Measurements from ENCODE around the gene LIN7A. TPM values are rescaled to one million over a fixed set of nuclear protein-coding genes. Genes with fewer than 3 reads are reported as not detected.

Gene LIN7A
- total RNA-seq, 1 donor: 6.5 TPM

GRCh38 chr12:80805106-80805505, 132.6 kb downstream of the LIN7A start:
- TF ChIP-seq CTCF (IDR thresholded peaks at IDR 0.05; ENCODE audit: extremely low read depth, low read depth, low read length): no peak
- Histone ChIP-seq H3K4me3 (ENCODE audit: insufficient read depth, low read length) (no peak overlapping the region), H2AFZ (ENCODE audit: low read length) (no peak overlapping the region), H4K20me1 (ENCODE audit: insufficient read depth, low read length) (no peaks in the 10 kb centered on the region), H3K9me3 (ENCODE audit: low read depth, low read length) (no peaks in the 10 kb centered on the region), H3K36me3 (ENCODE audit: insufficient read depth, low read length) (no peaks in the 10 kb centered on the region), H3K79me2 (ENCODE audit: insufficient read depth, low read length) (no peaks in the 10 kb centered on the region), H3K27ac (ENCODE audit: low read depth, low read length) (no peak overlapping the region), H3K4me1 (ENCODE audit: insufficient read depth, low read length) (no peaks in the 10 kb centered on the region), H3K4me2 (ENCODE audit: insufficient read depth, low read length) (no peak overlapping the region), H3K27me3 (ENCODE audit: insufficient read depth, low read length) (no peaks in the 10 kb centered on the region)
- DNase-seq (ENCODE audit: insufficient read length, low spot score, missing footprints): peak; percentile 63

- Histone ChIP-seq H3K27ac (ENCODE audit: low read depth, low read length) (no peak overlapping the region), H3K4me3 (ENCODE audit: insufficient read depth, low read length) (no peak overlapping the region), H3K27me3 (ENCODE audit: insufficient read depth, low read length) (no peaks in the 10 kb centered on the region), H3K4me2 (ENCODE audit: insufficient read depth, low read length) (no peak overlapping the region), H3K4me1 (ENCODE audit: insufficient read depth, low read length) (no peaks in the 10 kb centered on the region), H2AFZ (ENCODE audit: low read length) (no peak overlapping the region), H3K79me2 (ENCODE audit: insufficient read depth, low read length) (no peaks in the 10 kb centered on the region), H3K9me3 (ENCODE audit: low read depth, low read length) (no peaks in the 10 kb centered on the region), H3K36me3 (ENCODE audit: insufficient read depth, low read length) (no peaks in the 10 kb centered on the region), H4K20me1 (ENCODE audit: insufficient read depth, low read length) (no peaks in the 10 kb centered on the region)
- no peak for DNase-seq (ENCODE audit: insufficient read length, low spot score, missing footprints)
- no peak for TF ChIP-seq CTCF (IDR thresholded peaks at IDR 0.05; ENCODE audit: extremely low read depth, low read depth, low read length)
Measured at GRCh38 chr12:80802652-80803400, 134.9 kb downstream of the LIN7A start.

GRCh38 chr12:80798281-80798680, 139.5 kb downstream of the LIN7A start:
- TF ChIP-seq CTCF (IDR thresholded peaks at IDR 0.05; ENCODE audit: extremely low read depth, low read depth, low read length): no peak
- Histone ChIP-seq H3K27ac (ENCODE audit: low read depth, low read length) (no peak overlapping the region), H3K4me3 (ENCODE audit: insufficient read depth, low read length) (no peak overlapping the region), H3K36me3 (ENCODE audit: insufficient read depth, low read length) (peaks cover 6% of the 10 kb centered on the region), H3K79me2 (ENCODE audit: insufficient read depth, low read length) (no peaks in the 10 kb centered on the region), H3K27me3 (ENCODE audit: insufficient read depth, low read length) (no peaks in the 10 kb centered on the region), H4K20me1 (ENCODE audit: insufficient read depth, low read length) (no peaks in the 10 kb centered on the region), H3K4me2 (ENCODE audit: insufficient read depth, low read length) (no peak overlapping the region), H3K4me1 (ENCODE audit: insufficient read depth, low read length) (no peaks in the 10 kb centered on the region), H3K9me3 (ENCODE audit: low read depth, low read length) (no peaks in the 10 kb centered on the region), H2AFZ (ENCODE audit: low read length) (no peak overlapping the region)
- DNase-seq (ENCODE audit: insufficient read length, low spot score, missing footprints): no peak

- no peaks in the 10 kb centered on the region for H3K27me3 ChIP-seq (ENCODE audit: insufficient read depth, low read length)
- H3K27ac ChIP-seq (ENCODE audit: low read depth, low read length): no peak overlapping the region
- H2AFZ ChIP-seq (ENCODE audit: low read length): no peak overlapping the region
- H3K36me3 ChIP-seq (ENCODE audit: insufficient read depth, low read length): peaks cover 6% of the 10 kb centered on the region
- no peak for TF ChIP-seq CTCF (IDR thresholded peaks at IDR 0.05; ENCODE audit: extremely low read depth, low read depth, low read length)
- no peak overlapping the region for H3K4me3 ChIP-seq (ENCODE audit: insufficient read depth, low read length)
- H3K4me1 ChIP-seq (ENCODE audit: insufficient read depth, low read length): no peaks in the 10 kb centered on the region
- no peaks in the 10 kb centered on the region for H4K20me1 ChIP-seq (ENCODE audit: insufficient read depth, low read length)
- no peaks in the 10 kb centered on the region for H3K9me3 ChIP-seq (ENCODE audit: low read depth, low read length)
- DNase-seq (ENCODE audit: insufficient read length, low spot score, missing footprints): no peak
- no peak overlapping the region for H3K4me2 ChIP-seq (ENCODE audit: insufficient read depth, low read length)
- H3K79me2 ChIP-seq (ENCODE audit: insufficient read depth, low read length): no peaks in the 10 kb centered on the region
Measured at GRCh38 chr12:80794551-80794950, 143.2 kb downstream of the LIN7A start.
